Thyroid gland (tissue), 4 donors: ENCODE data around the gene GPANK1.

Experiments used
- CTCF ChIP-seq, 6 experiments: fragments of 200-600 bp in 3 of 6; fragments of 450-650 bp in 3 of 6; sonication (generic) in 3 of 6; IDR thresholded peaks; one replicate each; pipeline ENCODE4 v1.5.1; 2016 to 2019; ENCODE audit warnings: antibody characterized with exemption in 6 of 6, mild to moderate bottlenecking in 2 of 6, inconsistent platforms in 1 of 6, moderate library complexity in 1 of 6
- POLR2A ChIP-seq, 2 donors: fragments of 450-650 bp; IDR thresholded peaks; one replicate each; pipeline ENCODE4 v1.6.1; 2017; ENCODE audit warnings: antibody characterized with exemption in 2 of 2, mild to moderate bottlenecking in 2 of 2, moderate library complexity in 1 of 2

GRCh38 chr6:31657406-31658157 is 7.2 kb downstream of the GPANK1 start:
- TF ChIP-seq CTCF (IDR thresholded peaks at IDR 0.05) (no peak), POLR2A (IDR thresholded peaks at IDR 0.05) (no peak)
